ENCODE data around the gene HTRA3. TPM values are rescaled to one million over a fixed set of nuclear protein-coding genes. Genes with fewer than 3 reads are reported as not detected.

The HTRA3 gene
- polyA plus RNA-seq, 1 donor from 2014 or later, result not detected

DNA sequence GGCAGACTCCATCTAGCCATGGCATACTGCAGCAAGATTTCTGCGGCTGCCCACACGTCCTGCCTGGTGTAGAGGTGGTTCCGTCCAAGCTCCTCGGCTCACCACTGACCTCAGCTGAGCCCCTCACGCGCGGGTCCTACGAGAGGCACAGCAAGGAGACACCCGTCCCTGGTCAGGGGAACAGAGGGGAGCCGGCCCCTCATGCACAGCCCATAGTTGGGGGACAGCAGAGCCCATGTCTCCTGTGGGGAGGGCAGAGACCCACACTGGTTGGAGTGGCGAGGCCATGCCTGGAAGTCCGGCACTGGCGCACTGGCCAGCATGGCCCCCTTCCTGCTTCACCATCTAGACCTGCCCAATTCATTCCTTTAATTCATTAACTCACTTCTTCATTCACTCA lies 80.8 kb downstream of the HTRA3 start:
- Histone ChIP-seq H3K27me3 (ENCODE audit: insufficient read depth, low read depth, low read length) (no peaks in the 10 kb centered on the region), H3K36me3 (ENCODE audit: insufficient read depth, low read length) (no peaks in the 10 kb centered on the region), H3F3A (ENCODE audit: insufficient read depth, low read length, poor library complexity, severe bottlenecking) (no peaks in the 10 kb centered on the region), H3K9ac (ENCODE audit: low read length) (no peak overlapping the region), H4K20me1 (ENCODE audit: insufficient read depth) (no peaks in the 10 kb centered on the region), H3K9me2 (ENCODE audit: insufficient read depth, low read length) (no peaks in the 10 kb centered on the region), H3K4me2 (ENCODE audit: low read length) (no peak overlapping the region), H3K27ac (ENCODE audit: low read length) (no peak overlapping the region), H3K9me3 (ENCODE audit: low read length) (no peaks in the 10 kb centered on the region), H2AFZ (ENCODE audit: low read depth, low read length) (no peak overlapping the region), H3K4me3 (ENCODE audit: low read length) (no peak overlapping the region), H3K79me2 (replicated peaks; ENCODE audit: insufficient read depth, low read length) (no peaks in the 10 kb centered on the region)
- no peak for TF ChIP-seq RAD21 (conservative IDR thresholded peaks at IDR 0.05)
- TF ChIP-seq, protein P1, sequence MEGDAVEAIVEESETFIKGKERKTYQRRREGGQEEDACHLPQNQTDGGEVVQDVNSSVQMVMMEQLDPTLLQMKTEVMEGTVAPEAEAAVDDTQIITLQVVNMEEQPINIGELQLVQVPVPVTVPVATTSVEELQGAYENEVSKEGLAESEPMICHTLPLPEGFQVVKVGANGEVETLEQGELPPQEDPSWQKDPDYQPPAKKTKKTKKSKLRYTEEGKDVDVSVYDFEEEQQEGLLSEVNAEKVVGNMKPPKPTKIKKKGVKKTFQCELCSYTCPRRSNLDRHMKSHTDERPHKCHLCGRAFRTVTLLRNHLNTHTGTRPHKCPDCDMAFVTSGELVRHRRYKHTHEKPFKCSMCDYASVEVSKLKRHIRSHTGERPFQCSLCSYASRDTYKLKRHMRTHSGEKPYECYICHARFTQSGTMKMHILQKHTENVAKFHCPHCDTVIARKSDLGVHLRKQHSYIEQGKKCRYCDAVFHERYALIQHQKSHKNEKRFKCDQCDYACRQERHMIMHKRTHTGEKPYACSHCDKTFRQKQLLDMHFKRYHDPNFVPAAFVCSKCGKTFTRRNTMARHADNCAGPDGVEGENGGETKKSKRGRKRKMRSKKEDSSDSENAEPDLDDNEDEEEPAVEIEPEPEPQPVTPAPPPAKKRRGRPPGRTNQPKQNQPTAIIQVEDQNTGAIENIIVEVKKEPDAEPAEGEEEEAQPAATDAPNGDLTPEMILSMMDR (IDR thresholded peaks at IDR 0.05; ENCODE audit: poor library complexity, severe bottlenecking), result no peak
- no peak for TF ChIP-seq EP300 (conservative IDR thresholded peaks at IDR 0.05; ENCODE audit: poor library complexity, severe bottlenecking)
- no peak for TF ChIP-seq EZH2 (IDR thresholded peaks at IDR 0.05; ENCODE audit: borderline replicate concordance, insufficient read depth, low read length, poor library complexity, severe bottlenecking)
- no peak for TF ChIP-seq TAF1 (IDR thresholded peaks at IDR 0.05; ENCODE audit: low read depth)
- no peak for TF ChIP-seq SMC3 (conservative IDR thresholded peaks at IDR 0.05; ENCODE audit: poor library complexity)
- no peak for TF ChIP-seq MXI1 (conservative IDR thresholded peaks at IDR 0.05; ENCODE audit: poor library complexity, severe bottlenecking)

DNA sequence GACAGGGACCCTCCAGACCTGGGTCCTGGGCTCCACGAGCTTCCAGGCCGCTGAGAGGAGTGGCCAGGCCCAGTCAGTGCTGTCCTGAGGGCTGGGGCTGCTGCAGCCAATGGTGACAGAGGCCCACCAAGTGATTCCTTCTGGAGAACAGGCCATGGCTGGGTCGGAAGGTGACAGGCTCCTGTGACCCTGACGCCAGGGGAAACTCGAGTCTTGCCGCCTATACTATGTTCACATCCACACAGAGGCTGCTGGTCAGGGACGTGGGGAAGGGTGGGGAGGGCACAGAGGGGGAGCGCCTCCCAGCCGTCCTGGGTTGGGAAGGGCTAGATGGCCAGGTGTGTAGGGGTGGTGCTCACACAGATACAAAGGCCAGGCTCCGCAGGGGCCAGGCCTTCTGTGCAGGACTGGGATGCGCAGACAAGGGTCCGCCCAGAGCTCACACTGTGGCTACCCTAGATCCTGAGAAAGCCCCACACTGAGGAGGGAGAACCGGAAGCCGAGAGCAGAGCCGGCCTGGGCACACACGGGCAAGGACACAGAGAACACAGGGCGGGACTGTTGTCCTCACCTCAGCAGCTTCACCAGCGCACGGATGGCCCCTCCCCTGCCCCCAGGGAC lies 81.4 kb downstream of the HTRA3 start:
- no peak overlapping the region for H3K4me3 ChIP-seq (ENCODE audit: low read length)
- no peaks in the 10 kb centered on the region for H4K20me1 ChIP-seq (ENCODE audit: insufficient read depth)
- no peak overlapping the region for H3K9ac ChIP-seq (ENCODE audit: low read length)
- H3K27ac ChIP-seq (ENCODE audit: low read length), result no peak overlapping the region
- H2AFZ ChIP-seq (ENCODE audit: low read depth, low read length), result no peak overlapping the region
- no peaks in the 10 kb centered on the region for H3F3A ChIP-seq (ENCODE audit: insufficient read depth, low read length, poor library complexity, severe bottlenecking)
- H3K79me2 ChIP-seq (replicated peaks; ENCODE audit: insufficient read depth, low read length), result no peaks in the 10 kb centered on the region
- H3K9me2 ChIP-seq (ENCODE audit: insufficient read depth, low read length), result no peaks in the 10 kb centered on the region
- H3K4me2 ChIP-seq (ENCODE audit: low read length), result no peak overlapping the region
- TF ChIP-seq EZH2 (IDR thresholded peaks at IDR 0.05; ENCODE audit: borderline replicate concordance, insufficient read depth, low read length, poor library complexity, severe bottlenecking) (no peak), TAF1 (IDR thresholded peaks at IDR 0.05; ENCODE audit: low read depth) (no peak), SMC3 (conservative IDR thresholded peaks at IDR 0.05; ENCODE audit: poor library complexity) (no peak), POLR2AphosphoS5 (IDR thresholded peaks at IDR 0.05) (no peak), RAD21 (conservative IDR thresholded peaks at IDR 0.05) (no peak), MXI1 (conservative IDR thresholded peaks at IDR 0.05; ENCODE audit: poor library complexity, severe bottlenecking) (no peak), EP300 (conservative IDR thresholded peaks at IDR 0.05; ENCODE audit: poor library complexity, severe bottlenecking) (no peak)
- TF ChIP-seq, protein P1 (IDR thresholded peaks at IDR 0.05; ENCODE audit: poor library complexity, severe bottlenecking), result no peak
- TF ChIP-seq, protein P2, sequence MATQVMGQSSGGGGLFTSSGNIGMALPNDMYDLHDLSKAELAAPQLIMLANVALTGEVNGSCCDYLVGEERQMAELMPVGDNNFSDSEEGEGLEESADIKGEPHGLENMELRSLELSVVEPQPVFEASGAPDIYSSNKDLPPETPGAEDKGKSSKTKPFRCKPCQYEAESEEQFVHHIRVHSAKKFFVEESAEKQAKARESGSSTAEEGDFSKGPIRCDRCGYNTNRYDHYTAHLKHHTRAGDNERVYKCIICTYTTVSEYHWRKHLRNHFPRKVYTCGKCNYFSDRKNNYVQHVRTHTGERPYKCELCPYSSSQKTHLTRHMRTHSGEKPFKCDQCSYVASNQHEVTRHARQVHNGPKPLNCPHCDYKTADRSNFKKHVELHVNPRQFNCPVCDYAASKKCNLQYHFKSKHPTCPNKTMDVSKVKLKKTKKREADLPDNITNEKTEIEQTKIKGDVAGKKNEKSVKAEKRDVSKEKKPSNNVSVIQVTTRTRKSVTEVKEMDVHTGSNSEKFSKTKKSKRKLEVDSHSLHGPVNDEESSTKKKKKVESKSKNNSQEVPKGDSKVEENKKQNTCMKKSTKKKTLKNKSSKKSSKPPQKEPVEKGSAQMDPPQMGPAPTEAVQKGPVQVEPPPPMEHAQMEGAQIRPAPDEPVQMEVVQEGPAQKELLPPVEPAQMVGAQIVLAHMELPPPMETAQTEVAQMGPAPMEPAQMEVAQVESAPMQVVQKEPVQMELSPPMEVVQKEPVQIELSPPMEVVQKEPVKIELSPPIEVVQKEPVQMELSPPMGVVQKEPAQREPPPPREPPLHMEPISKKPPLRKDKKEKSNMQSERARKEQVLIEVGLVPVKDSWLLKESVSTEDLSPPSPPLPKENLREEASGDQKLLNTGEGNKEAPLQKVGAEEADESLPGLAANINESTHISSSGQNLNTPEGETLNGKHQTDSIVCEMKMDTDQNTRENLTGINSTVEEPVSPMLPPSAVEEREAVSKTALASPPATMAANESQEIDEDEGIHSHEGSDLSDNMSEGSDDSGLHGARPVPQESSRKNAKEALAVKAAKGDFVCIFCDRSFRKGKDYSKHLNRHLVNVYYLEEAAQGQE (IDR thresholded peaks at IDR 0.05; ENCODE audit: borderline replicate concordance), result no peak
- no peaks in the 10 kb centered on the region for H3K36me3 ChIP-seq (ENCODE audit: insufficient read depth, low read length)
- H3K27me3 ChIP-seq (ENCODE audit: insufficient read depth, low read depth, low read length), result no peaks in the 10 kb centered on the region
- no peaks in the 10 kb centered on the region for H3K9me3 ChIP-seq (ENCODE audit: low read length)

Data from neural cell (in vitro differentiated cells).